Glutamatergic neuron (in vitro differentiated cells): ENCODE measurements around the gene HLTF. TPM values are rescaled to one million over a fixed set of nuclear protein-coding genes. Genes with fewer than 3 reads are reported as not detected.

Experiments
- DNase-seq: peaks from one replicate; pipeline ENCODE4 v3.0.0; 2022
- H3K27ac Mint-ChIP-seq: one replicate; pipeline ENCODE4 v1.8.0; 2020; ENCODE audit warnings: mild to moderate bottlenecking, mixed read lengths, inconsistent platforms; ENCODE audit not compliant: unreplicated experiment
- H3K27me3 Mint-ChIP-seq: one replicate; pipeline ENCODE4 v1.8.0; 2020; ENCODE audit warnings: mild to moderate bottlenecking, moderate library complexity, mixed read lengths, inconsistent platforms; ENCODE audit not compliant: unreplicated experiment
- H3K36me3 Mint-ChIP-seq: one replicate; pipeline ENCODE4 v1.8.0; 2020; ENCODE audit warnings: mild to moderate bottlenecking, mixed read lengths, inconsistent platforms; ENCODE audit not compliant: unreplicated experiment
- H3K4me1 Mint-ChIP-seq: one replicate; pipeline ENCODE4 v1.8.0; 2020; ENCODE audit warnings: mild to moderate bottlenecking, low read depth, mixed read lengths, inconsistent platforms; ENCODE audit not compliant: unreplicated experiment
- H3K4me3 Mint-ChIP-seq: one replicate; pipeline ENCODE4 v1.8.0; 2020; ENCODE audit warnings: mild to moderate bottlenecking, mixed read lengths, inconsistent platforms; ENCODE audit not compliant: unreplicated experiment
- H3K9me3 Mint-ChIP-seq: one replicate; pipeline ENCODE4 v1.8.0; 2020; ENCODE audit warnings: mild to moderate bottlenecking, moderate library complexity, mixed read lengths, inconsistent platforms; ENCODE audit not compliant: unreplicated experiment
- total RNA-seq: library from RNA; stranded (reverse); fragmentation: NEBNext Ultra II Directional; extraction: Animal tissue kit (Norgen Biotek cat#: 25700); gene quantifications from one replicate; pipeline ENCODE4 v1.2.1, GENCODE V29; 2021; ENCODE audit not compliant: unreplicated experiment
- TF ChIP-seq, protein P1 (sequence below): fragments of 200-600 bp; sonication (generic); IDR thresholded peaks from one replicate; pipeline ENCODE4 v1.5.0; 2021; ENCODE audit not compliant: partially characterized antibody, unreplicated experiment

HLTF gene
- total RNA-seq, 1 donor from 2014 or later, result 45.1 TPM

DNA sequence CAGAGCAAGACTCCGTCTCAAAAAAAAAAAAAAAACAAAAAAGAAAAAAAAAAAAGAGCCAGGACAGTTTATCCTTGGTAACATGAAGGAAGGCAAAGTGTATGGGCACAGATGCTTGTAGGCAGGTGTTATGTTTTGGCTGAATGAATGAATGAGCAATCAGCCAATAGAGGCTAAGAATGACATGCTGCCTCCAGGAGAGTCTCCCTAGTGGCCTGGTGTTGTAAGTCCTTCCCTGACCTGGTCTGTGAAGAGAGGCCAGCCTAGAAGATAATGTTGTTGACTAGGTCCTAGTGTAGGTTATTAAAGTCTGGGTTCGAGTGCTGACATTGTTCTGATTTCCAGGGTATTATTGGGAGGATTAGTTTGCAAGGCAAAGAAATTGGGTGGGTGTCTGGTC lies 70.1 kb downstream of the HLTF start:
- H3K4me1 Mint-ChIP-seq, result peaks cover 6% of the 10 kb centered on the region
- H3K36me3 Mint-ChIP-seq, result peaks cover 9% of the 10 kb centered on the region
- no peak for DNase-seq
- peaks cover 5% of the 10 kb centered on the region for H3K9me3 Mint-ChIP-seq
- TF ChIP-seq, protein P1, sequence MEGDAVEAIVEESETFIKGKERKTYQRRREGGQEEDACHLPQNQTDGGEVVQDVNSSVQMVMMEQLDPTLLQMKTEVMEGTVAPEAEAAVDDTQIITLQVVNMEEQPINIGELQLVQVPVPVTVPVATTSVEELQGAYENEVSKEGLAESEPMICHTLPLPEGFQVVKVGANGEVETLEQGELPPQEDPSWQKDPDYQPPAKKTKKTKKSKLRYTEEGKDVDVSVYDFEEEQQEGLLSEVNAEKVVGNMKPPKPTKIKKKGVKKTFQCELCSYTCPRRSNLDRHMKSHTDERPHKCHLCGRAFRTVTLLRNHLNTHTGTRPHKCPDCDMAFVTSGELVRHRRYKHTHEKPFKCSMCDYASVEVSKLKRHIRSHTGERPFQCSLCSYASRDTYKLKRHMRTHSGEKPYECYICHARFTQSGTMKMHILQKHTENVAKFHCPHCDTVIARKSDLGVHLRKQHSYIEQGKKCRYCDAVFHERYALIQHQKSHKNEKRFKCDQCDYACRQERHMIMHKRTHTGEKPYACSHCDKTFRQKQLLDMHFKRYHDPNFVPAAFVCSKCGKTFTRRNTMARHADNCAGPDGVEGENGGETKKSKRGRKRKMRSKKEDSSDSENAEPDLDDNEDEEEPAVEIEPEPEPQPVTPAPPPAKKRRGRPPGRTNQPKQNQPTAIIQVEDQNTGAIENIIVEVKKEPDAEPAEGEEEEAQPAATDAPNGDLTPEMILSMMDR, result no peak
- no peak overlapping the region for H3K27ac Mint-ChIP-seq
- H3K27me3 Mint-ChIP-seq, result no peaks in the 10 kb centered on the region
- no peak overlapping the region for H3K4me3 Mint-ChIP-seq

DNA sequence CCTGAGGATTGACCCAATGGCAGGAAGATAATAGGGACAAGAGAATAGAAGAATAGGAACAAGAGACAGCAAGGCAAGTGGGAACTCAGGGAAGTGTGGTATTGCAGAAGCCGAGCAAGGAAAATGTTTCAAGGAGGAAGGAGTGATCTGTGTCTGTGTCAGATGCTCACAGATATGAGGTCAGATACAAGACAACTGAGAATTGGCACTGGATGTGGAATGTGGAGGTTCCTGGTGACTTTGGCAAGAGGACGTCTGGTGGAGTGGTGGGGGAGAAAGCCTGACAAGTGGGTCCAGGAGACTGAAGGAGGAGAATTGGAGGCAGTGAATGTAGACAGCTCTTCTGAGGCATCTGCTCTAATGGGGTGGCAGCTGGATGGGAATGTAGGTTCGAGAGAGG lies 70.9 kb downstream of the HLTF start:
- no peak overlapping the region for H3K4me3 Mint-ChIP-seq
- no peaks in the 10 kb centered on the region for H3K27me3 Mint-ChIP-seq
- peaks cover 6% of the 10 kb centered on the region for H3K4me1 Mint-ChIP-seq
- peak overlapping the region; percentile 23 for H3K27ac Mint-ChIP-seq
- peaks cover 5% of the 10 kb centered on the region for H3K9me3 Mint-ChIP-seq
- peaks cover 9% of the 10 kb centered on the region for H3K36me3 Mint-ChIP-seq
- TF ChIP-seq, protein P1, result no peak
- DNase-seq, result no peak

DNA sequence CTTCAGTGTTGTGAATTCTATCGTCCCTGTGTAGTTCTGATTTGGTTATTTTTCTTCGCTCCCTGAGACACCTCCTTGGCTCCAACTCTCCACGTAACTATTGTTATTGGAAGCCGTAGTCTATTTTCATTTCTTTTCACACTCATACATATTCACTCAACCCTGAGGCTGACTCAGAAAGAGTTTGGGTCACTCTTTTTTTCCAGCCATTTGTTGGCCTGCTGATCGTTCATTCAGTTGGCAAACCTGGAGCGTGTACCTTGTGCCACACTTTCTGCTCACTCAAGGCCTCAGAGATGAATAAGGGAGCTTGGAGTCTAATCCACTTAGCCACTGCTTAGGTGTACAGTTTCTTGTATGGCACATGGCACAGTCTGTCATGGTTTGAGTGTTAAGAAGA lies 72.6 kb downstream of the HLTF start:
- Mint-ChIP-seq H3K4me3 (no peak overlapping the region), H3K9me3 (peaks cover 5% of the 10 kb centered on the region), H3K27ac (no peak overlapping the region), H3K4me1 (peaks cover 6% of the 10 kb centered on the region), H3K27me3 (no peaks in the 10 kb centered on the region), H3K36me3 (peaks cover 9% of the 10 kb centered on the region)
- no peak for DNase-seq
- TF ChIP-seq, protein P1, result no peak

DNA sequence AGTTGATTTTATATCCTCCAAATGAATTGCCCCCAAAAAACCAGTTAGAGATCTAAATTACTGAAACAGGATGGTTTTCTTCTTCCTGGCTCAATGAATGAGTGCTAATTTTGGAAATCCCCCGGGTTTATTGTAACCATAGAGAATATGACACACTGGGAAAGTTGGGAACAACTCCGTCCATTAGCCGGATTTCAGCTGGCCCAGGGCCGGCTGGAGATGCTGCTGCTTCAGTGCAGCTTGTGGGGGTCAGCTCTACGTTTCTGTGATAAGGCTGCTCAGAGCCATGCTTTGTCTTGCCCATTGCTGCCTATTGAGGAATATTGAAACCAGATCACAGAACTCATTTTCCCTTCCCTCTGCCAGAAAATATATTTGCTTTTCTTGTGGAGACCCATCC lies 74.7 kb downstream of the HLTF start:
- Mint-ChIP-seq H3K4me1 (peaks cover 6% of the 10 kb centered on the region), H3K27me3 (no peaks in the 10 kb centered on the region), H3K36me3 (peaks cover 9% of the 10 kb centered on the region), H3K9me3 (peaks cover 5% of the 10 kb centered on the region), H3K4me3 (no peak overlapping the region), H3K27ac (no peak overlapping the region)
- TF ChIP-seq, protein P1, result no peak
- DNase-seq, result no peak

DNA sequence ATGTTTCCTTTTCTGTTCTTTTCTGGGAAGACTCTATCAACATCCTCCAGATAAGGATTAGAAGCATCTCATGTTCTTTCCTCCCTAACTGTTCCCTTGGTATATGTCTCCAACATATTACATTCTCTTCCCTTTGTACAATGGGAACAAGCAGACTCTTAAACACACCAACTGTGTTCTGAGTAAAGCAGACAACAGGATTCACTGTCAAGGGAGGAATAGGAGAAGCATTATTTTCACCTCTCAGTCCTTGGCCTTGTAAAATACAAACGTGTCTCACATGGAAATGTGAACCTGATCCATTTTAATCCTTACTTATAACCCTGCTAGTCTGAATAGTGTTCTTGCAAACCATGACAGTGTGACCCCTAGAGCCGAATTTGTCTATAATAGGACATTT lies 75.4 kb downstream of the HLTF start:
- TF ChIP-seq, protein P1, result no peak
- DNase-seq, result no peak
- Mint-ChIP-seq H3K27me3 (no peaks in the 10 kb centered on the region), H3K9me3 (peaks cover 5% of the 10 kb centered on the region), H3K4me1 (peaks cover 6% of the 10 kb centered on the region), H3K27ac (no peak overlapping the region), H3K36me3 (peaks cover 9% of the 10 kb centered on the region), H3K4me3 (no peak overlapping the region)
